Activated CD4-positive, alpha-beta T cell treated with anti-CD3 and anti-CD28 coated beads, Interleukin-2, amount 50 U/mL, for 16 hours (primary cell): Measurements from ENCODE around the gene CAPZB.

Source experiments
- DNase-seq: peaks from one replicate; pipeline ENCODE4 v3.0.0-alpha.2; 2020

The CAPZB gene

DNA sequence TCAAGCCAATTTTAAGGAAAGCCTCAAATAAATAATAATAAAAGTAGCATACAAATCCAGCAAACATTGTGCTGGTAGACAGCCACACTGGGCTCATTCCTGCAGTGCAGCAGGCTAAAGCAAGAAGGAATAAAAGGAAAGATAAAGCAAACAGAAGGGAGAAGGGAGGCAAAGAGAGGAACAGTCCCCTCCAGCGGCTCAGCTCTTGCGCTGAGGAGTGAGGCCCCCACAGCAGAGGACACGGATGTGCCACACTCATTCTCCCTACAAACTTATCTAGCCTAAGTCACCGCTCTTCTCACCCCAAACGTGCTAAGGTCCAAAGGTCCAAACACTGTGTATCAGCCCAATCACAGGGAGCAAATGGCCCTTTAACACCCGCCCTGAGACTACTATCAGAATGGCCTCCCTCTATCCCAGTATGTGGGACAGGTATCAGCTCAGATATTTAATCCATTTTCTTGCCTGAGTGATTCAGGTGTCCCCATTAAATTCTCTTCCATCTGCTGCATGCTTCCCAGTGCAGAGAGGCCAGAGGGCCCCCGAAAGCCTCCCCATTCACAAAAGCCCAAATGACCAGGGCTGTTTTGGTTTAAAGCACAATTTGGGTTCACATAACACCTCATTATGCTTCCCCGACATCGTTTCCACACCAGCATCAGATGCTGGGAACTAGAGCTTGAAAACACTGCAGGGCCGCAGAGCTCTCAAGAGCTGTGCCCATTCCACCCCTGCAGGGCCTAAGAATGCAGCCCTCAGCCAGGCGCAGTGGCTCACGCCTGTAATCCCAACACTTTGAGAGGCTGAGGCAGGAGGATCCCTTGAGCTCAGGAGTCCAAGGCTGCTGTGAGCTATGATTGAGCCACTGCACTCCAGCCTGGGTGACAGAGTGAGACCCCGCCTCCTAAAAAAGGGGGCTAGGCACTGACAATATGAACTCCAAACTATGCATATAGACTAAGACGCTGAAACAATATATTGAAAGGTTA is 17.8 kb downstream of the CAPZB start:
- no peak for DNase-seq

GRCh38 chr1:19466112-19466561 is 19.2 kb downstream of the CAPZB start:
- DNase-seq = no peak

- DNase-seq = no peak
Observed at GRCh38 chr1:19465650-19466049, 19.7 kb downstream of the CAPZB start.

- DNase-seq = no peak
Observed at GRCh38 chr1:19465123-19465522, 20.2 kb downstream of the CAPZB start.

- DNase-seq = no peak
Observed at GRCh38 chr1:19464696-19465095, 20.6 kb downstream of the CAPZB start.

DNA sequence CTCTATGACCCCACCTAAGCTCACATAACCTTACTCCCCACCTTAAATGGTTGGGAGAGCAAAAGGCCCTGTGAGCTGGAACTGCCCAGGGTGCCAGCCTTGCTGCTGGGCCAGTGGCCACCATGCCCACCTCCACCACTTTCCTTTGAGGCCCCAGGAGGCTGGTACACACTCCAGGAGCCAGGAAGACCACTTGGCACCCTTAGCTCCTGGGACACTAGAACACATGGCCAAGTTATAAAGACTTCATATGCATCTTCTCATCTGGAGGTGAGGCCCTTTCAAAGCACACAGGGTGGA is 21.9 kb downstream of the CAPZB start:
- no peak for DNase-seq

- DNase-seq = peak; percentile 66
Observed at GRCh38 chr1:19462781-19463503, 22.4 kb downstream of the CAPZB start.

GRCh38 chr1:19461220-19461554 is 24.2 kb downstream of the CAPZB start:
- DNase-seq = no peak

GRCh38 chr1:19460535-19461219 is 24.7 kb downstream of the CAPZB start:
- DNase-seq = no peak

DNA sequence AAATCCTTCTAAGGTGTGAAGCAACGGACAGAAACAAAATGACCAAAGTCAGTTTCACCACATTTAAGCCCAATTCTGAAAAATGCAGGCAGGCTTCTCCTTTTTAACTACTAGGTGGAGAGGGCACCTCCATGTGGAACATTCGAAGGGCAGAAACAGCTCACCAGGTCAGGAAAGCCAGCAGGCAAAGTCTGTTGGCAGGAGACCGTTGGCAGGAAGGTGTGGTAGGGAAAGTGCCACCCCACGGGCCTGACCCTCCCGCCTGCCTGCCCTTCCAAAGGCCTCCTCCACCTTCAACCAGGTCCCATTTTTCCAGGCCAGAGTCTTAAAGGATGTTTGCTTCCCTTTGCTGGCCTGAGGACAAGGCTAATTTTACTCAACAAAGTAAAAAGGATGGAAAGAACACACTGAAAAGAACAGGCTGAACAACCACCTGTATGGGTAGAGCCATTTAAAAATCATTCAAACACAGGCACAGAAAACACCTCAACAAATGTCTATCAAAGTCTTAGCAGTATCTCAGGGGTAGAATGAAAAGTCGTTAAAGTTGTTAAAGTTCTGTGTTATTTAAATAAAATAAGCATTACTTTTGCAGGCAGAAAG is 26.4 kb downstream of the CAPZB start:
- DNase-seq = no peak

DNA sequence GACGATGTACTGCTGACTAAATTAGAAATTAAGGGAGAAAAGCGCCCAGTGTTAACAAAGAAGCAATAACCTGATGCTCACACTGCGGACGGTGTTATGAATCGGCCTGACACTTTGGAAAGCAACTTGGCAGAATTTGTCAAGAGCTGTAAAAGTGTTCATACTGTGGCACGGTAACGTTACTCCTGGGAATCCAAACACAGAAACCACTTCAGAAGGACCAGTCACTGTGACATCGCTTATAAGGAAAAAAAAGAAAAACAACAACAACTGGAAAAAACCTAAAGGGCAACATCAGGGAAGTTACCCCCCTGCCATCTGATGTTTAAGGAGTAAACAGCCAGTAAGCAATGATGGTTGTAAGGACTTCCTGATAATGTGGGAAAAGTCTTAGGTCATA is 27.7 kb downstream of the CAPZB start:
- no peak for DNase-seq

DNA sequence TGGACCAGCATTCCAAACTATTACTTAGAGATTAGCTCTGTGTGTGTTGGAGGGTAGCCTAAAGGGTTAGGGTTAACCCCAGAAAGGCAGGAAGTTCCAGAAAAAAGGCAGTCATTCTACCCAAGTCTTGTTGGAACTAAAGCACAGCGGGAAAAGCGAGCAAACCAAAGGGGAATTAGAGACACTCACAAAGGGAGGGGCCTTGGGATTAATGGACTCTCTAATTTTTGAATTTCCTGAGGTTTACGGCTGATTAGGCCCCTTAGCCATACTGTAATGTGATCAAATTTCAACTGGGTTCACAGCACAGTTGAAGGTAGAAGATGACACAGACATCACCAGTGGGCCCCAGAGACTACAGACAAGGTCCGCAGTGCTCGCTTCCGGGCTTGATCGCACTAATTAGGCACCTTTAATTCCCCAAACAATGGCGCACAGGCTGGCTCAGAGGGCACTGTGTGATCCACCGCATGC is 28.3 kb downstream of the CAPZB start:
- no peak for DNase-seq

- no peak for DNase-seq
Observed at GRCh38 chr1:19455353-19455752, 30.0 kb downstream of the CAPZB start.

GRCh38 chr1:19454265-19455146 is 30.8 kb downstream of the CAPZB start:
- no peak for DNase-seq

- DNase-seq = no peak
Observed at GRCh38 chr1:19453741-19454201, 31.6 kb downstream of the CAPZB start.

DNA sequence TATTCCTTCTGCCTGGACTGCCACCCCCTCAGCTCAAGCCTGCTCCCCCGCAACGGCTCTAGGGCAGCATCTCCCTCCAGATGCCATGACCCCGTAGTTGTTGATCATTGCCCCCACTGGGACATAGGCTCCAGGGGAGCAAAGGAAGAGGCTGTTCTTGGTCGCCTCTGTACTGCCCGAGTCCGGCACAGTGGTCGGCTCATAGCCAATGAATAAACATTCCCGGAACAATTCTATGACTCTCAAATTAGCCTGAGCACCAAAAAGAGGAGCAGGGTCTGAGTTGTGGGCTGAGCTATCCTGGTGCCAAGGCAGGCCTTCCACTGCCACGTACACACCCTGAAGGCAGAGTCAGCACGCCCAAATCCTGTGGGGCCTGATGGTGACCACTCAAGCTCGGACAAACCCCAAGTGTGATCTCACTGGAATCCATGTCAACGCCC is 33.1 kb downstream of the CAPZB start:
- no peak for DNase-seq

GRCh38 chr1:19450811-19451515 is 34.4 kb downstream of the CAPZB start:
- DNase-seq = no peak

- DNase-seq = no peak
Observed at GRCh38 chr1:19449454-19450228, 35.7 kb downstream of the CAPZB start.

- peak; percentile 53 for DNase-seq
Observed at GRCh38 chr1:19448491-19449439, 36.6 kb downstream of the CAPZB start.
